Measurements from ENCODE around the gene SCAPER.
A peak's percentile ranks its signal among the peaks of the same experiment; 100 is the strongest.
"Not testable (repeated sequence)": the region's sequence is repeated elsewhere in the genome, so short reads cannot be mapped to it uniquely, and the experiment has no call there.

Gene SCAPER

DNA sequence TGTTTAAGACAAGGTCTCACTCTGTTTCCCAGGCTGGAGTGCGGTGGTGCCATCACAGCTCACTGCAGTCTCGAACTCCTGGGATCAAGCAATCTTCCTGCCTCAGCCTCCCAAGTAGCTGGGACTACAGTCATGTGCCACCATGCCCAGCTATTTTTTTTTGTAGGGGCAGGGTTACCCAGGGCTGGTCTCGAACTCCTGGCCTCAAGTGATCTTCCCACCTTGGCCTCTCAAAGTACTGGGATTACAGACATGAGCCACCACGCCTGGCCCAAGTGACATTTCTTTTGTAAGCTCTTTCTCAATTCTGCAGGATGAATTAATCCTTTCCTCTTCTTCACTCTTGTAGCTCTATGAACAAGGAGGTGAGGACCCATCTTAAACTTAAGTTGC is 592.0 kb downstream of the SCAPER start:
- DNase-seq (ENCODE audit: low spot score): not testable (repeated sequence)

DNA sequence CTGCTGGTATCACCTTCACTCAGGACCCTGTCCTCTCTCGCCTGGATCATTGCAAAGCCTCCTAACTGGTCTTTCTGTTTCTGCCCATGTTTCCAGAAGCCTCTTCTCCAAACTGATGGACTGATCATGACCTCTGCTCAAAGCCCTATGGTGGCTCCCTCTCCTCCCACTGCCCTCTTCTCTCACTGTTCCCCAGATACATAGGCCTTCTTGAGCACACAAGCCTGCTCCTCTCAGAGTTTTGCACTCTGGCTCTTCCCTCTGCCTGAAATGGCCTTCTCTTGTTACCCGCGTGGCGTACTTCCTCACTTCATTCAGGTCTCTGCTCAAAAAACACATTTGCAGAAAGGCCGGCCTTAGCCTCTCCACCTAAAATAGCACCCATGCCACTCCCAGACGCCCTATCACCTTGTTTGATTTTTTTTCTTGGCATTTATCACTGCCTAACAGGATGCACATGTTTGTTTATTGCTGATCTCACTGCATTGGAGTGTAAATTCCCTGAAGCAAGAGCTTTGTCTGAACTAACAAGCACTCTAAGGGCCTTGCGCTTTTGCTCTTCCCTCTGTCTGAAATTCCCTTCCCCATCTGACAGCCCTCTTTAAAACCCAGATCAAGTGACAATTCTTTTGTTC is 592.5 kb downstream of the SCAPER start:
- DNase-seq (ENCODE audit: low spot score): no peak

- peak; percentile 97 for DNase-seq (ENCODE audit: low spot score)
These were observed 593.8 kb downstream of the SCAPER start, which contains the start of gene ETFA for GRCh38 chr15:76311100-76311953. TSS of gene ETFA (minus strand) at chr15:76311469. CDS start at chr15:76311388, 81 bp downstream.

DNA sequence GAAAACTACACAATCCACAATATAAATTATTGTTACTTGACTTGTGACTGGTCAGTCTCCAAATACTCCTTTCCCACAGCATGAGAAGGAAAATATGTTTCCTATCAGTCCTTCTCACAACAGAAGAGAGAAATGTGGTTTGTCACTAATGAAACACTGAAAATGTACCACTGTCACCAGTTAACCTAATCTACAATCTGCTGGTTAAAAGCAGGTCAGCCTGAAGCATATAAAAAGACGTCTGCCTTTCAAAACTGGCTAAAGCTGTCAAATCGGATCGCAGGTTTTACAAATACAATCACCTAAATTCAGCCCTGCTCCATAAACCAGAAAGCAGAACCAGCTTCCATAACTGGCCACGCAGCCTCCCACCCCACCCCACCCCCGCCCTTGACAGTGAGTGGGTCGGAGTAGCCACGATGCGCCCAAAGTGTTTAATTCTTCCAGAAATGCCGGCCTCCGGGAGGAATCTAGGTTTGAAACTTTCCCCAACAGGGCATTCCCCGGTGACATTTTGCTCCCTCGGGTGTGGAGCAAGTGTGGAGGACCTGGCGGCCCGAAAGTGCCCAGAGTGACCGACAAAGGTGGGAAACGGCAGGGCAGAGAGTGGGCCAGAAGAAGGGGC is 594.6 kb downstream of the SCAPER start:
- DNase-seq (ENCODE audit: low spot score): peak; percentile 55

- DNase-seq (ENCODE audit: low spot score): no peak
These were observed 595.4 kb downstream of the SCAPER start for GRCh38 chr15:76309601-76310330.

DNA sequence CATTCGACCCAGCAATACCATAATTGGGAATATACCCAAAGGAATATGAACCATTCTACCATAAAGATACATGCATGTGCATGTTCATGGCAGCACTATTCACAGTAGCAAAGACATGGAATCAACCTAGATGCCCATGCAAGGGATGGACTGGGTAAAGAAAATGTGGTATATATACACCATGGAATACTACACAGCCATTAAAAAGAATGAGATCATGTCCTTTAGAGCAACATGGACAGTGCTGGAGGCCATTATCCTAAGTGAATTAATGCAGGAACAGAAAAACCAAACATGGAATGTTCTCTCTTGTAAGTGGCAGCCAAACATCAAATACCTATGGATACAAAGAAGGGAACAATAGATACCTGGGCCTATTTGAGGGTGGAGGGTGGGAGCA is 601.2 kb downstream of the SCAPER start:
- DNase-seq (ENCODE audit: low spot score): no peak

GRCh38 chr15:76299786-76300185 is 605.4 kb downstream of the SCAPER start:
- DNase-seq (ENCODE audit: low spot score): no peak

- DNase-seq (ENCODE audit: low spot score): no peak
These were observed 606.2 kb downstream of the SCAPER start for GRCh38 chr15:76298986-76299385.

- not testable (repeated sequence) for DNase-seq (ENCODE audit: low spot score)
These were observed 607.2 kb downstream of the SCAPER start for GRCh38 chr15:76297951-76298350.
